HCT116 (cell line): ENCODE results near the gene PLPP6. TPM values are rescaled to one million over a fixed set of nuclear protein-coding genes. Genes with fewer than 3 reads are reported as not detected.
A peak's percentile ranks its signal among the peaks of the same experiment; 100 is the strongest.

Experiments used
- ATAC-seq: fragments of 200-7000 bp; cut with Tn5 transposase; 2 replicates; pipeline ENCODE4 v1.9.1; 2020; ENCODE audit warnings: mild to moderate bottlenecking, moderate library complexity
- BruUV-seq: library from RNA; stranded (reverse); fragments of 400-500 nt; replicated peaks from 2 replicates; lab custom pipeline; 2021; lab: Mats Ljungman, UMichigan
- CTCF ChIA-PET: fragments of 300-600 bp; sonication (Branson Sonifier 250); formaldehyde crosslinking; loops from one replicate; lab custom pipeline; 2021; ENCODE audit warnings: antibody characterized with exemption; lab: Charles Lee
- POLR2A ChIA-PET: fragments of 300-600, 350-600 bp; sonication (Branson Sonifier 250); formaldehyde crosslinking; loops from one replicate; lab custom pipeline; 2021; ENCODE audit warnings: antibody characterized with exemption; lab: Charles Lee
- RAD21 ChIA-PET, 2 experiments: fragments of 300-600 bp; sonication (Branson Sonifier 250); formaldehyde crosslinking; loops; one replicate each; lab custom pipeline; 2023; ENCODE audit warnings: low total read pairs in 2 of 2; ENCODE audit not compliant: uncharacterized antibody in 2 of 2, unreplicated experiment in 2 of 2, low non-redundant PET in 1 of 2; lab: Charles Lee
- DNase-seq: peaks from one replicate; pipeline ENCODE4 v3.0.0-alpha.2; 2010; ENCODE audit warnings: low read depth, low spot score
- H2AFZ ChIP-seq: fragments of 200-600 bp; shearing (Covaris generic), sonication (generic); 2 replicates; pipeline ENCODE4 v1.6.1; 2017; ENCODE audit warnings: low read depth, mixed run types, mixed read lengths, antibody characterized with exemption, low read length; ENCODE audit not compliant: poor library complexity, severe bottlenecking
- H3K27ac ChIP-seq: 2 replicates; pipeline ENCODE4 v1.5.1; 2012; ENCODE audit warnings: low read depth, low read length
- H3K27me3 ChIP-seq: fragments of 200-600 bp; sonication (generic); 2 replicates; pipeline ENCODE4 v1.6.1; 2016; ENCODE audit warnings: mixed run types, low read length, mixed read lengths; ENCODE audit not compliant: insufficient read depth
- H3K36me3 ChIP-seq, 2 experiments: fragments of 200-500 bp in 1 of 2; fragments of 200-600 bp in 1 of 2; sonication (Bioruptor generic) in 1 of 2; sonication (generic) in 1 of 2; 2 replicates each; pipeline versions ENCODE4 v1.5.1 to v1.6.1; 2014 to 2016; ENCODE audit warnings: low read length in 2 of 2, inconsistent platforms in 1 of 2, mixed read lengths in 1 of 2, mixed run types in 1 of 2; ENCODE audit not compliant: insufficient read depth in 2 of 2, control insufficient read depth in 1 of 2
- H3K4me1 ChIP-seq, 2 experiments: fragments of 200-600 bp in 1 of 2; sonication (generic) in 1 of 2; 2 replicates each; pipeline versions ENCODE4 v1.5.1 to v1.6.1; 2012 to 2017; ENCODE audit warnings: low read length in 2 of 2, inconsistent platforms in 1 of 2, mild to moderate bottlenecking in 1 of 2, mixed read lengths in 1 of 2, mixed run types in 1 of 2, moderate library complexity in 1 of 2; ENCODE audit not compliant: insufficient read depth in 2 of 2, control insufficient read depth in 1 of 2
- H3K4me2 ChIP-seq: fragments of 200-600 bp; sonication (generic); 2 replicates; pipeline ENCODE4 v1.6.1; 2017; ENCODE audit warnings: mixed run types, low read length, mixed read lengths
- H3K4me3 ChIP-seq, 2 experiments: fragments of 200-600 bp in 1 of 2; sonication (generic) in 1 of 2; replicated peaks in 1 of 2; 2 replicates each; pipeline ENCODE4 v1.5.1; 2011 to 2016; ENCODE audit warnings: low read length in 2 of 2, control low read depth in 1 of 2, low read depth in 1 of 2, mild to moderate bottlenecking in 1 of 2, mixed read lengths in 1 of 2, mixed run types in 1 of 2
- H3K79me2 ChIP-seq: fragments of 200-600 bp; sonication (generic); 2 replicates; pipeline ENCODE4 v1.6.1; 2017; ENCODE audit warnings: mild to moderate bottlenecking, mixed run types, low read length, moderate library complexity, mixed read lengths; ENCODE audit not compliant: insufficient read depth
- H3K9ac ChIP-seq: fragments of 200-600 bp; sonication (generic); 2 replicates; pipeline ENCODE4 v1.6.1; 2016; ENCODE audit warnings: low read length, mixed read lengths
- H3K9me2 ChIP-seq: fragments of 200-600 bp; sonication (generic), shearing (Covaris generic); 2 replicates; pipeline ENCODE4 v1.6.1; 2017; ENCODE audit warnings: mixed run types, mild to moderate bottlenecking, moderate library complexity; ENCODE audit not compliant: insufficient read depth
- H3K9me3 ChIP-seq, 2 experiments: fragments of 200-500 bp in 1 of 2; fragments of 200-600 bp in 1 of 2; sonication (Bioruptor generic) in 1 of 2; sonication (generic) in 1 of 2; 2 replicates each; pipeline ENCODE4 v1.6.1; 2014 to 2017; ENCODE audit warnings: low read length in 2 of 2, mixed read lengths in 2 of 2, inconsistent platforms in 1 of 2, low read depth in 1 of 2, mild to moderate bottlenecking in 1 of 2, mixed run types in 1 of 2, moderate library complexity in 1 of 2; ENCODE audit not compliant: control insufficient read depth in 1 of 2, insufficient read depth in 1 of 2
- H4K20me1 ChIP-seq: fragments of 200-600 bp; sonication (generic), shearing (Covaris generic); 2 replicates; pipeline ENCODE4 v1.6.1; 2017; ENCODE audit warnings: mixed run types, mild to moderate bottlenecking, moderate library complexity; ENCODE audit not compliant: insufficient read depth
- EZH2phosphoT487 ChIP-seq: fragments of 200-600 bp; IDR thresholded peaks from 2 replicates; pipeline ENCODE4 v1.6.1; 2018; ENCODE audit warnings: antibody characterized with exemption, borderline replicate concordance
- MAX ChIP-seq: IDR thresholded peaks from 2 replicates; pipeline ENCODE4 v1.6.1; 2012
- SIN3A ChIP-seq: IDR thresholded peaks from 2 replicates; pipeline ENCODE4 v1.6.1; 2012; ENCODE audit warnings: low read depth
- ZFX ChIP-seq: fragments of 450-650 bp; IDR thresholded peaks from 2 replicates; pipeline ENCODE4 v1.6.1; 2017
- ZNF274 ChIP-seq: fragments of 200-500 bp; sonication (Bioruptor generic); IDR thresholded peaks from 2 replicates; pipeline ENCODE4 v1.6.1; 2014; ENCODE audit warnings: mild to moderate bottlenecking, low read depth, low read length, inconsistent platforms
- intact Hi-C: fragments of 100-400 bp; cut with micrococcal nuclease; formaldehyde crosslinking; loops from 2 replicates; pipeline ENCODE4 v1.10.0; 2022
- total RNA-seq: library from RNA; stranded (reverse); gene quantifications from one replicate; pipeline ENCODE4 v1.2.1, GENCODE V29; 2021; ENCODE audit not compliant: unreplicated experiment

Gene PLPP6
- total RNA-seq, 1 experiment from 2014 or later: 5.0 TPM

GRCh38 chr9:4662989-4663792 lies 1.1 kb downstream of the PLPP6 start:
- H3K4me1 ChIP-seq: peaks cover 17 to 28% of the 10 kb centered on the region in 2 experiments

GRCh38 chr9:4663956-4664355 lies 1.9 kb downstream of the PLPP6 start:
- Histone ChIP-seq H3K9ac (no peak overlapping the region), H3K4me3 (no peak overlapping the region), H3K36me3 (no peaks in the 10 kb centered on the region), H2AFZ (no peak overlapping the region), H3K9me2 (no peaks in the 10 kb centered on the region), H3K79me2 (no peaks in the 10 kb centered on the region; the same call in 1 of the 2 replicates)
- DNase-seq (no peak), ATAC-seq (no peak)
- CTCF ChIA-PET: no interaction called here
- BruUV-seq: no TSS peak
- intact Hi-C loops: loop anchor here (10.0 kb wide), 2 partner anchors 321 to 931 kb away; partner anchors contain the start of gene JAK2
- TF ChIP-seq EZH2phosphoT487: no peak
- TF ChIP-seq, all 23 proteins: peak for 0
- no peaks in the 10 kb centered on the region for H3K9me3 ChIP-seq
- ChIA-PET RAD21 (no interaction called here), POLR2A (no interaction called here)
- H4K20me1 ChIP-seq: no peaks in the 10 kb centered on the region
- H3K4me1 ChIP-seq: peaks cover 17 to 28% of the 10 kb centered on the region in 2 experiments
- H3K27ac ChIP-seq: no peak overlapping the region
- H3K27me3 ChIP-seq: no peaks in the 10 kb centered on the region
- H3K4me2 ChIP-seq: no peak overlapping the region

More at GRCh38 chr9:4662989-4663792, 1.1 kb downstream of the PLPP6 start:
- no peaks in the 10 kb centered on the region for H3K9me2 ChIP-seq
- intact Hi-C loops: loop anchor here (10.0 kb wide), 2 partner anchors 322 to 932 kb away; partner anchors contain the start of gene JAK2
- peak overlapping the region; percentile 82 for H3K9ac ChIP-seq
- ChIA-PET POLR2A (no interaction called here), RAD21 (no interaction called here), CTCF (interaction anchor here (1.0 to 1.3 kb wide), 3 partner anchors 23 to 280 kb away, joined by 3 to 4 read pairs (median 3); no protein-coding TSS in a partner anchor)
- BruUV-seq: TSS peak; percentile 53
- no peaks in the 10 kb centered on the region for H4K20me1 ChIP-seq
- H3K27ac ChIP-seq: peak overlapping the region; percentile 70; the same call in 1 of the 2 replicates
- DNase-seq: no peak
- no peaks in the 10 kb centered on the region for H3K9me3 ChIP-seq
- TF ChIP-seq EZH2phosphoT487: no peak
- no peak for TF ChIP-seq SIN3A
- TF ChIP-seq ZFX: no peak
- TF ChIP-seq MAX: 0 out of 2 replicates have a peak, but pooled peaks have one; percentile 0
- no peak for TF ChIP-seq ZNF274
- no peaks in the 10 kb centered on the region for H3K27me3 ChIP-seq
- no peaks in the 10 kb centered on the region for H3K36me3 ChIP-seq
- no peak for ATAC-seq
- H3K4me2 ChIP-seq: peak overlapping the region; percentile 92
- peak overlapping the region; percentile 75 to 77 for H3K4me3 ChIP-seq
- H2AFZ ChIP-seq: no peak overlapping the region
- H3K79me2 ChIP-seq: no peaks in the 10 kb centered on the region; the same call in 1 of the 2 replicates
